IMR-90 (cell line): ENCODE data around the gene MAEA. TPM values are rescaled to one million over a fixed set of nuclear protein-coding genes. Genes with fewer than 3 reads are reported as not detected.

Experiments
- ATAC-seq: fragments of 200-7000 bp; cut with Tn5 transposase; 2 replicates; pipeline ENCODE4 v1.9.1; 2020; ENCODE audit warnings: low read depth, mild to moderate bottlenecking, moderate library complexity
- BruUV-seq: library from RNA; stranded (reverse); fragments of 400-500 nt; replicated peaks from 2 replicates; lab custom pipeline; 2021; lab: Mats Ljungman, UMichigan
- CTCF ChIA-PET: fragments of 300-600 bp; formaldehyde crosslinking; extraction: SDS; loops from one replicate; lab custom pipeline; 2021; ENCODE audit warnings: antibody characterized with exemption; lab: Yijun Ruan, JAX
- POLR2A ChIA-PET: fragments of 300-600 bp; sonication (Branson Sonifier 250); formaldehyde crosslinking; loops from one replicate; lab custom pipeline; 2022; ENCODE audit warnings: antibody characterized with exemption; ENCODE audit not compliant: unreplicated experiment; lab: Charles Lee
- DNase-seq: peaks from one replicate; pipeline ENCODE4 v3.0.0; 2013
- H2AFZ ChIP-seq: replicated peaks from 2 replicates; pipeline ENCODE3; 2013; ENCODE audit warnings: low read length, mild to moderate bottlenecking; ENCODE audit not compliant: poor library complexity
- H2AK5ac ChIP-seq: 2 replicates; pipeline ENCODE4 v1.6.1; 2013; ENCODE audit warnings: low read depth, low read length, inconsistent platforms
- H2AK9ac ChIP-seq: replicated peaks from 2 replicates; pipeline ENCODE3; 2013; ENCODE audit warnings: mild to moderate bottlenecking, low read depth, low read length, moderate library complexity; ENCODE audit not compliant: poor library complexity
- H2BK120ac ChIP-seq: 2 replicates; pipeline ENCODE4 v1.6.1; 2013; ENCODE audit warnings: low read depth, low read length, inconsistent platforms
- H2BK15ac ChIP-seq: 3 replicates; pipeline ENCODE4 v1.6.1; 2013; ENCODE audit warnings: low read depth, low read length, inconsistent platforms
- H2BK20ac ChIP-seq: 2 replicates; pipeline ENCODE4 v1.6.1; 2013; ENCODE audit warnings: low read depth, mild to moderate bottlenecking, inconsistent platforms, low read length, moderate library complexity
- H2BK5ac ChIP-seq: 2 replicates; pipeline ENCODE4 v1.6.1; 2013; ENCODE audit warnings: mild to moderate bottlenecking, low read depth, low read length, inconsistent platforms; ENCODE audit not compliant: poor library complexity, severe bottlenecking
- H3K14ac ChIP-seq: replicated peaks from 2 replicates; pipeline ENCODE4 v1.6.1; 2013; ENCODE audit warnings: low read depth, low read length, inconsistent platforms
- H3K18ac ChIP-seq: 2 replicates; pipeline ENCODE4 v1.6.1; 2013; ENCODE audit warnings: low read depth, low read length, control low read depth
- H3K23ac ChIP-seq: 2 replicates; pipeline ENCODE4 v1.6.1; 2013; ENCODE audit warnings: low read depth, low read length, inconsistent platforms
- H3K27ac ChIP-seq: 2 replicates; pipeline ENCODE4 v1.5.1; 2013; ENCODE audit warnings: mild to moderate bottlenecking, control low read depth, low read length; ENCODE audit not compliant: insufficient read depth
- H3K27me3 ChIP-seq: 2 replicates; pipeline ENCODE4 v1.6.1; 2013; ENCODE audit warnings: low read length; ENCODE audit not compliant: control insufficient read depth, insufficient read depth
- H3K36me3 ChIP-seq: 2 replicates; pipeline ENCODE4 v1.6.1; 2013; ENCODE audit warnings: low read length, mixed read lengths; ENCODE audit not compliant: control insufficient read depth, insufficient read depth
- H3K4ac ChIP-seq: 2 replicates; pipeline ENCODE4 v1.6.1; 2013; ENCODE audit warnings: low read depth, low read length, inconsistent platforms
- H3K4me1 ChIP-seq: 2 replicates; pipeline ENCODE4 v1.6.1; 2013; ENCODE audit warnings: low read length, mixed read lengths; ENCODE audit not compliant: control insufficient read depth, insufficient read depth
- H3K4me2 ChIP-seq: 2 replicates; pipeline ENCODE4 v1.6.1; 2013; ENCODE audit warnings: low read depth, mild to moderate bottlenecking, control low read depth, low read length, moderate library complexity
- H3K4me3 ChIP-seq: 2 replicates; pipeline ENCODE4 v1.5.1; 2013; ENCODE audit warnings: low read depth, mild to moderate bottlenecking, control low read depth, low read length, moderate library complexity; ENCODE audit not compliant: insufficient read depth
- H3K56ac ChIP-seq: 2 replicates; pipeline ENCODE4 v1.6.1; 2013; ENCODE audit warnings: low read length, inconsistent platforms; ENCODE audit not compliant: insufficient read depth; ENCODE audit errors: extremely low read depth
- H3K79me1 ChIP-seq, 2 experiments: 2 replicates each; pipeline ENCODE4 v1.6.1; 2013; ENCODE audit warnings: low read length in 2 of 2, inconsistent platforms in 1 of 2, low read depth in 1 of 2
- H3K9ac ChIP-seq: 2 replicates; pipeline ENCODE4 v1.6.1; 2013; ENCODE audit warnings: low read depth, low read length, control low read depth
- H3K9me1 ChIP-seq: 2 replicates; pipeline ENCODE4 v1.6.1; 2013; ENCODE audit warnings: low read length, inconsistent platforms; ENCODE audit not compliant: insufficient read depth
- H3K9me3 ChIP-seq: 2 replicates; pipeline ENCODE4 v1.6.1; 2013; ENCODE audit warnings: low read length; ENCODE audit not compliant: control insufficient read depth, insufficient read depth
- H4K20me1 ChIP-seq: 2 replicates; pipeline ENCODE4 v1.6.1; 2013; ENCODE audit warnings: low read length, inconsistent platforms; ENCODE audit not compliant: insufficient read depth
- H4K5ac ChIP-seq: 2 replicates; pipeline ENCODE4 v1.6.1; 2013; ENCODE audit warnings: mild to moderate bottlenecking, low read depth, low read length, control low read depth
- H4K8ac ChIP-seq, 2 experiments: 2 replicates each; pipeline ENCODE4 v1.6.1; 2013; ENCODE audit warnings: low read depth in 2 of 2, low read length in 2 of 2, control low read depth in 1 of 2, inconsistent platforms in 1 of 2
- H4K91ac ChIP-seq: 2 replicates; pipeline ENCODE4 v1.6.1; 2013; ENCODE audit warnings: low read depth, low read length, inconsistent platforms; ENCODE audit not compliant: insufficient read depth
- CEBPB ChIP-seq: IDR thresholded peaks from 2 replicates; pipeline ENCODE4 v1.6.1; 2012; ENCODE audit warnings: low read depth, low read length, improper control_type of control experiment
- CTCF ChIP-seq: conservative IDR thresholded peaks from 2 replicates; pipeline ENCODE4 v1.5.1; 2012; ENCODE audit warnings: mild to moderate bottlenecking, low read depth, low read length, improper control_type of control experiment
- ELK1 ChIP-seq: fragments of 150-350 bp; IDR thresholded peaks from 2 replicates; pipeline ENCODE4 v1.6.1; 2016; ENCODE audit warnings: low read depth, mild to moderate bottlenecking, low read length, moderate library complexity, borderline replicate concordance
- FOS ChIP-seq: fragments of 150-350 bp; IDR thresholded peaks from 2 replicates; pipeline ENCODE4 v1.6.1; 2016; ENCODE audit warnings: low read depth, low read length
- MAFK ChIP-seq: IDR thresholded peaks from 2 replicates; pipeline ENCODE4 v1.6.1; 2012; ENCODE audit warnings: low read depth, low read length, improper control_type of control experiment
- MAZ ChIP-seq: IDR thresholded peaks from 2 replicates; pipeline ENCODE4 v1.6.1; 2012; ENCODE audit warnings: low read depth, mild to moderate bottlenecking, low read length, improper control_type of control experiment, moderate library complexity, borderline replicate concordance
- NFE2L2 ChIP-seq: fragments of 150-350 bp; IDR thresholded peaks from 2 replicates; pipeline ENCODE4 v1.6.1; 2016; ENCODE audit warnings: low read depth, mild to moderate bottlenecking, low read length
- RAD21 ChIP-seq: IDR thresholded peaks from 2 replicates; pipeline ENCODE4 v1.6.1; 2012; ENCODE audit warnings: low read length, improper control_type of control experiment
- RFX5 ChIP-seq: IDR thresholded peaks from 2 replicates; pipeline ENCODE4 v1.8.0; 2012; ENCODE audit warnings: low read depth, mild to moderate bottlenecking, low read length, moderate library complexity
- SMC3 ChIP-seq: fragments of 150-350 bp; IDR thresholded peaks from 2 replicates; pipeline ENCODE4 v1.6.1; 2016; ENCODE audit warnings: low read depth, mild to moderate bottlenecking, antibody characterized with exemption, low read length, moderate library complexity
- USF2 ChIP-seq: fragments of 150-350 bp; IDR thresholded peaks from 2 replicates; pipeline ENCODE4 v1.6.1; 2017; ENCODE audit warnings: mild to moderate bottlenecking, antibody characterized with exemption, low read length, low read depth
- WGBS, 2 experiments: methylation state at CpG; one replicate each; pipeline versions ENCODE4 v1.1.5 to v1.1.7; 2013; ENCODE audit warnings: missing lambda C conversion rate in 2 of 2; ENCODE audit not compliant: insufficient read length in 1 of 2; ENCODE audit errors: extremely low coverage in 2 of 2; 5-methylcytosine and 5-hydroxymethylcytosine counted together
- dilution Hi-C: fragments of 300-500 bp; cut with HindIII; formaldehyde crosslinking; loops from one replicate; pipeline ENCODE4 v1.14.3; 2018; ENCODE audit warnings: low sequenced_read_pairs; ENCODE audit not compliant: unreplicated experiment
- in situ Hi-C: fragments of 300-500 bp; cut with MboI; formaldehyde crosslinking; loops from 3 replicates; pipeline ENCODE4 v1.14.3; 2019; ENCODE audit warnings: low sequenced_read_pairs, inconsistent platforms, mixed read lengths
- intact Hi-C: fragments of 100-400 bp; cut with micrococcal nuclease; formaldehyde crosslinking; loops from 2 replicates; pipeline ENCODE4 v1.10.0; 2022
- polyA plus RNA-seq, 3 experiments: library from polyadenylated mRNA; depleted of rRNA; stranded (reverse); fragments of >200 nt; gene quantifications; 2 replicates each; pipeline ENCODE4 v1.2.3, GENCODE V29; 2012; ENCODE audit warnings: low replicate concordance in 1 of 3
- total RNA-seq: library from RNA; depleted of rRNA; stranded (reverse); fragments of >200 nt; gene quantifications from 2 replicates; pipeline ENCODE4 v1.2.3, GENCODE V29; 2012

MAEA gene
- total and polyA plus RNA-seq, 2 of the 4 experiments (the other 2 are of a cell fraction), result 61.5 to 108 TPM

GRCh38 chr4:1288786-1289185 is 905 bp upstream of the MAEA start:
- Histone ChIP-seq H4K20me1 (peaks cover 33% of the 10 kb centered on the region), H3K4ac (peak overlapping the region; percentile 71), H3K27ac (peak overlapping the region; percentile 58; the same call in 1 of the 2 replicates), H3K4me2 (peak overlapping the region; percentile 95), H3K23ac (peak overlapping the region; percentile 18; the same call in 1 of the 2 replicates), H3K56ac (no peak overlapping the region; the same call in 1 of the 2 replicates), H3K14ac (peak overlapping the region; percentile 60; the same call in 1 of the 2 replicates), H3K18ac (no peak overlapping the region), H2AK9ac (peak overlapping the region; percentile 89), H2AK5ac (no peak overlapping the region; the same call in none of the 2 replicates), H3K9ac (peak overlapping the region; percentile 64), H2BK120ac (no peak overlapping the region), H3K9me3 (no peaks in the 10 kb centered on the region), H3K9me1 (no peaks in the 10 kb centered on the region), H3K79me1 (peaks cover 0 to 22% of the 10 kb centered on the region in 2 experiments; a peak in 2 of 4 replicates), H2BK15ac (no peak overlapping the region), H2AFZ (peak overlapping the region; percentile 98), H3K4me3 (peak overlapping the region; percentile 69), H2BK20ac (no peak overlapping the region), H2BK5ac (no peak overlapping the region), H4K5ac (peak overlapping the region; percentile 68), H3K36me3 (peaks cover 3% of the 10 kb centered on the region; the same call in 1 of the 2 replicates), H3K27me3 (no peaks in the 10 kb centered on the region), H4K8ac (peak overlapping the region; percentile 62 to 99), H4K91ac (peak overlapping the region; percentile 43; the same call in 1 of the 2 replicates), H3K4me1 (peaks cover 4% of the 10 kb centered on the region)
- ChIA-PET CTCF (no interaction called here), POLR2A (no interaction called here)
- no TSS peak for BruUV-seq
- TF ChIP-seq NFE2L2, result no peak
- no peak for TF ChIP-seq USF2
- no peak for TF ChIP-seq CTCF
- TF ChIP-seq SMC3, result no peak
- TF ChIP-seq CEBPB, result no peak
- no peak for TF ChIP-seq FOS
- no peak for TF ChIP-seq MAFK
- TF ChIP-seq RFX5, result no peak
- no peak for TF ChIP-seq ELK1
- TF ChIP-seq RAD21, result no peak
- no peak for TF ChIP-seq MAZ
- no CpG with 5 or more reads among the region's 7 CpGs for WGBS, 2 experiments
- in situ Hi-C loops, result no loop called here
- ATAC-seq (no peak), DNase-seq (no peak)
- dilution Hi-C loops, result no loop called here
- intact Hi-C loops, result no loop called here
